K562 (cell line): Measurements from ENCODE around the gene BRME1. TPM values are rescaled to one million over a fixed set of nuclear protein-coding genes. Genes with fewer than 3 reads are reported as not detected.
A peak's percentile ranks its signal among the peaks of the same experiment; 100 is the strongest.

Source experiments
- E2F6 ChIP-seq, 2 experiments: IDR thresholded peaks; 2 replicates each; pipeline ENCODE4 v1.6.1; 2011; ENCODE audit warnings: borderline replicate concordance in 1 of 2, control low read depth in 1 of 2, low read depth in 1 of 2, low read length in 1 of 2, mild to moderate bottlenecking in 1 of 2, mixed read lengths in 1 of 2, moderate library complexity in 1 of 2; ENCODE audit not compliant: insufficient read depth in 1 of 2, insufficient read length in 1 of 2, poor library complexity in 1 of 2, severe bottlenecking in 1 of 2; ENCODE audit errors: extremely low read depth in 1 of 2
- LEF1 ChIP-seq: fragments of 450-650 bp; IDR thresholded peaks from 2 replicates; pipeline ENCODE4 v1.6.1; 2016; ENCODE audit warnings: mild to moderate bottlenecking
- MGA ChIP-seq: fragments of 450-650 bp; IDR thresholded peaks from 2 replicates; pipeline ENCODE4 v1.6.1; 2016; ENCODE audit warnings: mild to moderate bottlenecking, moderate library complexity
- NBN ChIP-seq: fragments of 450-650 bp; IDR thresholded peaks from 2 replicates; pipeline ENCODE4 v1.6.1; 2016; ENCODE audit warnings: low read depth, mild to moderate bottlenecking
- RAD21 ChIP-seq, 2 experiments: fragments of 250-450 bp in 1 of 2; fragments of 450-650 bp in 1 of 2; sonication (Bioruptor Pico) in 1 of 2; formaldehyde crosslinking in 1 of 2; IDR thresholded peaks in 1 of 2; conservative IDR thresholded peaks in 1 of 2; 2 replicates each; pipeline versions ENCODE4 v1.4.0 to v1.8.0; 2020 to 2022; ENCODE audit warnings: mild to moderate bottlenecking in 2 of 2, moderate library complexity in 1 of 2
- ZNF507 ChIP-seq: conservative IDR thresholded peaks from 2 replicates; pipeline ENCODE4 v1.6.1; 2017; ENCODE audit warnings: missing genetic modification characterization, missing compliant biosample characterization
- ZNF75A ChIP-seq: fragments of 450-650 bp; formaldehyde crosslinking; IDR thresholded peaks from 2 replicates; pipeline ENCODE4 v1.4.0; 2020; ENCODE audit warnings: mild to moderate bottlenecking
- polyA plus RNA-seq, 8 experiments: library from polyadenylated mRNA; depleted of rRNA in 4 of 8; stranded (reverse) in 5 of 8; unstranded in 3 of 8; fragments of >200 nt; fragmentation: Nextera tagmentation in 2 of 8; fragmentation: Illumina TruSeq in 1 of 8; extraction: Ambion mirVana in 2 of 8; extraction: Trizol in 1 of 8; gene quantifications; 2 replicates each; pipeline versions ENCODE4 v1.2.1 to v1.2.3, GENCODE V29; 2011 to 2014; ENCODE audit warnings: inconsistent platforms in 1 of 8, missing spikeins in 1 of 8
- total RNA-seq, 7 experiments: library from RNA; depleted of rRNA in 6 of 7; stranded (reverse); fragments of >200 nt in 6 of 7; fragmentation: Illumina TruSeq in 2 of 7; extraction: Trizol in 2 of 7; gene quantifications; 2 replicates each; pipeline versions ENCODE4 v1.2.1 to v1.2.3, GENCODE V29; 2011 to 2021; ENCODE audit warnings: low replicate concordance in 1 of 7
- TF ChIP-seq, protein P1 (sequence below): sonication (generic); formaldehyde crosslinking; IDR thresholded peaks from 2 replicates; pipeline ENCODE4 v1.8.1; 2023; ENCODE audit warnings: mild to moderate bottlenecking, missing genetic modification reagents
- TF ChIP-seq, protein P2 (sequence below), 2 experiments: fragments of 450-650 bp; IDR thresholded peaks; 2 replicates each; pipeline ENCODE4 v1.6.1; 2016

BRME1 gene
- total and polyA plus RNA-seq, 9 of the 15 experiments (the other 6 are each of a cell fraction or from before 2014, with no cell fraction given): 0.75 to 6.1 (median 3.6) TPM

DNA sequence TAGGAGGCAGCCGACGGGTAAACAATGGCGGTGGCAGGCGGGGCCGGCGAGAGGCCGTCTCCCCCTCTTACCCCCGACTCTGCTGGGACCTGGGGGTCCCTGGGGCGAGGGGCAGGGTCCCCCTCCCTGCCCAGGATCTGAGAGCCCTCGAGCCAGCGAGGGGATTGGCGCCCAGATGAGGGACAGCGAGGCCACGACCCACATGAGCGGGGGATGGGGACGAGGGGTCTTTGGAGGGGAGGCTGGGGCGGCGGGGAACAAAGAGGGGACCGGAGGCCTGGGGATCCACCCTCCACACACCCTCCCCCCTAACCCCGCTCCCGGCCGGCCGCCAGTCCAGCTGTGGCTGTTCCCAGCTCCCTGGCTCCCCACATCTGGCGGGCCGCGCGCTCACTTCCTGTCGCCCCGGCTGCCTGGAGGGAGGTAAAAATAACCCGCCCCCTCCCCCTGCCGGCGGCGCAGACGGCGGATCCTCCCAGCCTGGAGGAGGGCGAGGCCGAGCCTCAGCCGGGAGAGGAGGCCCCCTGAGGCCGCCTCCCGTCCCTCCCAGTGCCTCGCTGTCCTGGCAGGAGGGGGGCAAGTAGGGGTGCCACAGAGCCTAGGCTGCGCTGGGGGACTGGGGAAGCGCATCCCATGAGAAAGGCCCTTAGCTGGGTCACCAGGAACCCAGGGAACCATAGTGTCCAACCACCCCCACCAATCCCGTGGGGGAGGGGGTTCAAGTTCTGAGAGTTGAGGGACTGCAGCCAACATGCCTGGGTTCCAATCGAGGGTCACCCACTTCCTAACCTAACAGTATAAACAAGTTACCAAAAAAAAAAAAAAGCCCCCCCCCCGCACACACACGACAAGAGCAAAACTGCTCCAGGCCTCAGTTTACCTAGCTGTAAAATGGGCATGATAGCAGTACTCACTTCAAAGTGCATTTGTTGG is 58.2 kb downstream of the BRME1 start (continued):
- TF ChIP-seq MGA: peak; percentile 35; the same call in 1 of the 2 replicates
- TF ChIP-seq RAD21 (CRISPR knock-in tag; conservative IDR thresholded peaks at IDR 0.05 in 1 of 2, IDR thresholded peaks at IDR 0.05 in 1 of 2): peak; percentile 41
- TF ChIP-seq ZNF75A (CRISPR knock-in tag): no peak; the same call in 1 of the 2 replicates
- TF ChIP-seq E2F6 (IDR thresholded peaks at IDR 0.05; ENCODE audit: borderline replicate concordance in 1 of 2, extremely low read depth in 1 of 2, insufficient read depth in 1 of 2, insufficient read length in 1 of 2, low read depth in 1 of 2, low read length in 1 of 2, poor library complexity in 1 of 2, severe bottlenecking in 1 of 2): peak; percentile 34 to 54
- TF ChIP-seq, protein P1, sequence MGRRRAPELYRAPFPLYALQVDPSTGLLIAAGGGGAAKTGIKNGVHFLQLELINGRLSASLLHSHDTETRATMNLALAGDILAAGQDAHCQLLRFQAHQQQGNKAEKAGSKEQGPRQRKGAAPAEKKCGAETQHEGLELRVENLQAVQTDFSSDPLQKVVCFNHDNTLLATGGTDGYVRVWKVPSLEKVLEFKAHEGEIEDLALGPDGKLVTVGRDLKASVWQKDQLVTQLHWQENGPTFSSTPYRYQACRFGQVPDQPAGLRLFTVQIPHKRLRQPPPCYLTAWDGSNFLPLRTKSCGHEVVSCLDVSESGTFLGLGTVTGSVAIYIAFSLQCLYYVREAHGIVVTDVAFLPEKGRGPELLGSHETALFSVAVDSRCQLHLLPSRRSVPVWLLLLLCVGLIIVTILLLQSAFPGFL (CRISPR knock-in tag): no peak
- TF ChIP-seq NBN: no peak
- TF ChIP-seq LEF1: peak; percentile 63
- TF ChIP-seq, protein P2, sequence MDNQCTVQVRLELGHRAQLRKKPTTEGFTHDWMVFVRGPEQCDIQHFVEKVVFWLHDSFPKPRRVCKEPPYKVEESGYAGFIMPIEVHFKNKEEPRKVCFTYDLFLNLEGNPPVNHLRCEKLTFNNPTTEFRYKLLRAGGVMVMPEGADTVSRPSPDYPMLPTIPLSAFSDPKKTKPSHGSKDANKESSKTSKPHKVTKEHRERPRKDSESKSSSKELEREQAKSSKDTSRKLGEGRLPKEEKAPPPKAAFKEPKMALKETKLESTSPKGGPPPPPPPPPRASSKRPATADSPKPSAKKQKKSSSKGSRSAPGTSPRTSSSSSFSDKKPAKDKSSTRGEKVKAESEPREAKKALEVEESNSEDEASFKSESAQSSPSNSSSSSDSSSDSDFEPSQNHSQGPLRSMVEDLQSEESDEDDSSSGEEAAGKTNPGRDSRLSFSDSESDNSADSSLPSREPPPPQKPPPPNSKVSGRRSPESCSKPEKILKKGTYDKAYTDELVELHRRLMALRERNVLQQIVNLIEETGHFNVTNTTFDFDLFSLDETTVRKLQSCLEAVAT (IDR thresholded peaks at IDR 0.05): peak in 1 of 2 experiments; percentile 44; a peak in 1 of 4 replicates
- TF ChIP-seq ZNF507: no peak
